Vagina (tissue), 2 donors: ENCODE results near the gene ELMO1.

ENCODE experiments used
- POLR2A ChIP-seq, 2 donors: fragments of 450-650 bp; IDR thresholded peaks; one replicate each; pipeline ENCODE4 v1.6.1; 2017; ENCODE audit warnings: antibody characterized with exemption in 2 of 2, mild to moderate bottlenecking in 2 of 2, moderate library complexity in 2 of 2
- TF ChIP-seq, protein P1 (sequence below), 3 experiments: fragments of 450-650 bp in 2 of 3; fragments of 200-600 bp in 1 of 3; sonication (generic) in 1 of 3; IDR thresholded peaks; one replicate each; pipeline ENCODE4 v1.5.1; 2017 to 2019; ENCODE audit warnings: antibody characterized with exemption in 3 of 3, mild to moderate bottlenecking in 2 of 3, moderate library complexity in 2 of 3

DNA sequence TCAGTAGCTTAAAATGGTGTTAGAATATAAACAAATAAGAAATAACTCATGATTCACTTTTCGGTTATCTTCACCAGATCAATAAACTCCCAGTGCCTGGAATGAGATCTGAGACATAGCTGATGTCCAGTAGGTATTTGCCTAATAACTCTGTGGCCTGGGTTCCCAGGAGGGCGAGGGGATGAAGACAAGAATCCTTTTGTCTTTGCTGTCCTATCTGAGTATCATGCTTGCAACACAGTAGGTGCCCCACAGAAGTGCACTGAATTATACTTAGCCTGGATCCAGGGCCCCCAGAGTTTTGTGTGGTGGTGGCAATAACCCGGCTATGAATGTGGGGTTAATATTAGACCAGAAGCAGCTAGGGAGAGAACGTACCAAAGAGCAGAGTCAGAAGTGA lies 374.3 kb downstream of the ELMO1 start:
- TF ChIP-seq, protein P1, sequence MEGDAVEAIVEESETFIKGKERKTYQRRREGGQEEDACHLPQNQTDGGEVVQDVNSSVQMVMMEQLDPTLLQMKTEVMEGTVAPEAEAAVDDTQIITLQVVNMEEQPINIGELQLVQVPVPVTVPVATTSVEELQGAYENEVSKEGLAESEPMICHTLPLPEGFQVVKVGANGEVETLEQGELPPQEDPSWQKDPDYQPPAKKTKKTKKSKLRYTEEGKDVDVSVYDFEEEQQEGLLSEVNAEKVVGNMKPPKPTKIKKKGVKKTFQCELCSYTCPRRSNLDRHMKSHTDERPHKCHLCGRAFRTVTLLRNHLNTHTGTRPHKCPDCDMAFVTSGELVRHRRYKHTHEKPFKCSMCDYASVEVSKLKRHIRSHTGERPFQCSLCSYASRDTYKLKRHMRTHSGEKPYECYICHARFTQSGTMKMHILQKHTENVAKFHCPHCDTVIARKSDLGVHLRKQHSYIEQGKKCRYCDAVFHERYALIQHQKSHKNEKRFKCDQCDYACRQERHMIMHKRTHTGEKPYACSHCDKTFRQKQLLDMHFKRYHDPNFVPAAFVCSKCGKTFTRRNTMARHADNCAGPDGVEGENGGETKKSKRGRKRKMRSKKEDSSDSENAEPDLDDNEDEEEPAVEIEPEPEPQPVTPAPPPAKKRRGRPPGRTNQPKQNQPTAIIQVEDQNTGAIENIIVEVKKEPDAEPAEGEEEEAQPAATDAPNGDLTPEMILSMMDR (IDR thresholded peaks at IDR 0.05) = no peak
- no peak for TF ChIP-seq POLR2A (IDR thresholded peaks at IDR 0.05)
